ENCODE measurements around the gene RBM18. TPM values are rescaled to one million over a fixed set of nuclear protein-coding genes. Genes with fewer than 3 reads are reported as not detected.

RBM18 gene
- total RNA-seq, 1 donor from 2014 or later, result 7.3 TPM

- Histone ChIP-seq H3K9me3 (ENCODE audit: control insufficient read depth in 3 of 3, low read length in 3 of 3) (no peaks in the 10 kb centered on the region), H3K9ac (ENCODE audit: low read depth in 1 of 3, low read length in 3 of 3) (no peak overlapping the region), H3K4me3 (ENCODE audit: low read length in 3 of 3) (no peak overlapping the region), H3K27me3 (ENCODE audit: control insufficient read depth in 3 of 3, insufficient read depth in 3 of 3, low read length in 3 of 3) (peaks cover 5 to 12% (median 12%) of the 10 kb centered on the region in 3 donors), H3K36me3 (ENCODE audit: control insufficient read depth in 3 of 3, insufficient read depth in 3 of 3, low read length in 3 of 3) (no peaks in the 10 kb centered on the region), H3K4me1 (ENCODE audit: control insufficient read depth in 3 of 3, insufficient read depth in 3 of 3, low read length in 3 of 3) (no peaks in the 10 kb centered on the region), H3K27ac (ENCODE audit: low read depth, low read length) (no peak overlapping the region)
Measured at GRCh38 chr9:122197426-122197825, 67.2 kb downstream of the RBM18 start.

- Histone ChIP-seq H3K9ac (ENCODE audit: low read depth in 1 of 3, low read length in 3 of 3) (no peak overlapping the region), H3K9me3 (ENCODE audit: control insufficient read depth in 3 of 3, low read length in 3 of 3) (no peaks in the 10 kb centered on the region), H3K4me1 (ENCODE audit: control insufficient read depth in 3 of 3, insufficient read depth in 3 of 3, low read length in 3 of 3) (no peaks in the 10 kb centered on the region), H3K27ac (ENCODE audit: low read depth, low read length) (no peak overlapping the region), H3K27me3 (ENCODE audit: control insufficient read depth in 3 of 3, insufficient read depth in 3 of 3, low read length in 3 of 3) (peaks cover 5 to 18% (median 12%) of the 10 kb centered on the region in 3 donors), H3K4me3 (ENCODE audit: low read length in 3 of 3) (no peak overlapping the region), H3K36me3 (ENCODE audit: control insufficient read depth in 3 of 3, insufficient read depth in 3 of 3, low read length in 3 of 3) (no peaks in the 10 kb centered on the region)
Measured at GRCh38 chr9:122195875-122196274, 68.8 kb downstream of the RBM18 start.

GRCh38 chr9:122193651-122194050 lies 71.0 kb downstream of the RBM18 start:
- no peaks in the 10 kb centered on the region for H3K4me1 ChIP-seq (ENCODE audit: control insufficient read depth in 3 of 3, insufficient read depth in 3 of 3, low read length in 3 of 3)
- no peak overlapping the region for H3K27ac ChIP-seq (ENCODE audit: low read depth, low read length)

GRCh38 chr9:122192914-122193525 lies 71.6 kb downstream of the RBM18 start:
- no peaks in the 10 kb centered on the region for H3K9me3 ChIP-seq (ENCODE audit: control insufficient read depth in 3 of 3, low read length in 3 of 3)
- H3K27ac ChIP-seq (ENCODE audit: low read depth, low read length), result no peak overlapping the region
- H3K9ac ChIP-seq (ENCODE audit: low read depth in 1 of 3, low read length in 3 of 3), result no peak overlapping the region

More at GRCh38 chr9:122193651-122194050, 71.0 kb downstream of the RBM18 start:
- H3K27me3 ChIP-seq (ENCODE audit: control insufficient read depth in 3 of 3, insufficient read depth in 3 of 3, low read length in 3 of 3), result peaks cover 5 to 18% (median 12%) of the 10 kb centered on the region in 3 donors
- no peaks in the 10 kb centered on the region for H3K9me3 ChIP-seq (ENCODE audit: control insufficient read depth in 3 of 3, low read length in 3 of 3)
- no peaks in the 10 kb centered on the region for H3K36me3 ChIP-seq (ENCODE audit: control insufficient read depth in 3 of 3, insufficient read depth in 3 of 3, low read length in 3 of 3)
- H3K9ac ChIP-seq (ENCODE audit: low read depth in 1 of 3, low read length in 3 of 3), result no peak overlapping the region
- H3K4me3 ChIP-seq (ENCODE audit: low read length in 3 of 3), result no peak overlapping the region

GRCh38 chr9:122192261-122192875 lies 72.3 kb downstream of the RBM18 start:
- Histone ChIP-seq H3K27ac (ENCODE audit: low read depth, low read length) (no peak overlapping the region), H3K4me1 (ENCODE audit: control insufficient read depth in 3 of 3, insufficient read depth in 3 of 3, low read length in 3 of 3) (no peaks in the 10 kb centered on the region), H3K4me3 (ENCODE audit: low read length in 3 of 3) (no peak overlapping the region), H3K9me3 (ENCODE audit: control insufficient read depth in 3 of 3, low read length in 3 of 3) (no peaks in the 10 kb centered on the region), H3K27me3 (ENCODE audit: control insufficient read depth in 3 of 3, insufficient read depth in 3 of 3, low read length in 3 of 3) (peaks cover under 1 to 9% (median 4%) of the 10 kb centered on the region in 3 donors), H3K36me3 (ENCODE audit: control insufficient read depth in 3 of 3, insufficient read depth in 3 of 3, low read length in 3 of 3) (no peaks in the 10 kb centered on the region), H3K9ac (ENCODE audit: low read depth in 1 of 3, low read length in 3 of 3) (no peak overlapping the region)

More at GRCh38 chr9:122192914-122193525, 71.6 kb downstream of the RBM18 start:
- H3K4me1 ChIP-seq (ENCODE audit: control insufficient read depth in 3 of 3, insufficient read depth in 3 of 3, low read length in 3 of 3), result no peaks in the 10 kb centered on the region
- no peak overlapping the region for H3K4me3 ChIP-seq (ENCODE audit: low read length in 3 of 3)
- no peaks in the 10 kb centered on the region for H3K36me3 ChIP-seq (ENCODE audit: control insufficient read depth in 3 of 3, insufficient read depth in 3 of 3, low read length in 3 of 3)
- peaks cover 5 to 14% (median 11%) of the 10 kb centered on the region in 3 donors for H3K27me3 ChIP-seq (ENCODE audit: control insufficient read depth in 3 of 3, insufficient read depth in 3 of 3, low read length in 3 of 3)

GRCh38 chr9:122191584-122191983 lies 73.1 kb downstream of the RBM18 start:
- H3K9me3 ChIP-seq (ENCODE audit: control insufficient read depth in 3 of 3, low read length in 3 of 3), result no peaks in the 10 kb centered on the region
- H3K36me3 ChIP-seq (ENCODE audit: control insufficient read depth in 3 of 3, insufficient read depth in 3 of 3, low read length in 3 of 3), result no peaks in the 10 kb centered on the region
- no peak overlapping the region for H3K9ac ChIP-seq (ENCODE audit: low read depth in 1 of 3, low read length in 3 of 3)
- H3K27ac ChIP-seq (ENCODE audit: low read depth, low read length), result no peak overlapping the region
- H3K4me3 ChIP-seq (ENCODE audit: low read length in 3 of 3), result no peak overlapping the region
- no peaks in the 10 kb centered on the region for H3K4me1 ChIP-seq (ENCODE audit: control insufficient read depth in 3 of 3, insufficient read depth in 3 of 3, low read length in 3 of 3)
- peaks cover 0 to 9% (median 3%) of the 10 kb centered on the region in 3 donors for H3K27me3 ChIP-seq (ENCODE audit: control insufficient read depth in 3 of 3, insufficient read depth in 3 of 3, low read length in 3 of 3)

- Histone ChIP-seq H3K27me3 (ENCODE audit: control insufficient read depth in 3 of 3, insufficient read depth in 3 of 3, low read length in 3 of 3) (peaks cover 0 to 9% (median 0%) of the 10 kb centered on the region in 3 donors), H3K4me3 (ENCODE audit: low read length in 3 of 3) (no peak overlapping the region), H3K9ac (ENCODE audit: low read depth in 1 of 3, low read length in 3 of 3) (no peak overlapping the region), H3K4me1 (ENCODE audit: control insufficient read depth in 3 of 3, insufficient read depth in 3 of 3, low read length in 3 of 3) (no peaks in the 10 kb centered on the region), H3K27ac (ENCODE audit: low read depth, low read length) (no peak overlapping the region), H3K36me3 (ENCODE audit: control insufficient read depth in 3 of 3, insufficient read depth in 3 of 3, low read length in 3 of 3) (no peaks in the 10 kb centered on the region), H3K9me3 (ENCODE audit: control insufficient read depth in 3 of 3, low read length in 3 of 3) (no peaks in the 10 kb centered on the region)
Measured at GRCh38 chr9:122190597-122191381, 73.9 kb downstream of the RBM18 start.

- H3K27me3 ChIP-seq (ENCODE audit: control insufficient read depth in 3 of 3, insufficient read depth in 3 of 3, low read length in 3 of 3), result peaks cover 0 to 9% (median 0%) of the 10 kb centered on the region in 3 donors
- H3K9me3 ChIP-seq (ENCODE audit: control insufficient read depth in 3 of 3, low read length in 3 of 3), result no peaks in the 10 kb centered on the region
- H3K4me1 ChIP-seq (ENCODE audit: control insufficient read depth in 3 of 3, insufficient read depth in 3 of 3, low read length in 3 of 3), result no peaks in the 10 kb centered on the region
- no peak overlapping the region for H3K9ac ChIP-seq (ENCODE audit: low read depth in 1 of 3, low read length in 3 of 3)
- no peak overlapping the region for H3K4me3 ChIP-seq (ENCODE audit: low read length in 3 of 3)
- H3K36me3 ChIP-seq (ENCODE audit: control insufficient read depth in 3 of 3, insufficient read depth in 3 of 3, low read length in 3 of 3), result no peaks in the 10 kb centered on the region
- H3K27ac ChIP-seq (ENCODE audit: low read depth, low read length), result no peak overlapping the region
Measured at GRCh38 chr9:122188369-122188768, 76.3 kb downstream of the RBM18 start.
